HepG2 (cell line): ENCODE measurements around the gene SPTSSA. TPM values are rescaled to one million over a fixed set of nuclear protein-coding genes. Genes with fewer than 3 reads are reported as not detected.

Experiments
- ARID3A ChIP-seq: IDR thresholded peaks from 2 replicates; pipeline ENCODE4 v1.6.1; 2012; ENCODE audit warnings: low read depth, low read length, improper control_type of control experiment
- CCAR2 ChIP-seq: fragments of 200-400 bp; formaldehyde crosslinking; optimal IDR thresholded peaks from 2 replicates; pipeline ENCODE3; 2018; ENCODE audit warnings: low read depth, mild to moderate bottlenecking, low read length, moderate library complexity
- E2F5 ChIP-seq: sonication (generic); formaldehyde crosslinking; conservative IDR thresholded peaks from 2 replicates; pipeline ENCODE4 v1.4.0; 2020; ENCODE audit warnings: missing genetic modification reagents
- HMG20A ChIP-seq: IDR thresholded peaks from 2 replicates; pipeline ENCODE4 v1.6.1; 2016; ENCODE audit warnings: borderline replicate concordance
- KLF15 ChIP-seq: sonication (generic); formaldehyde crosslinking; IDR thresholded peaks from 2 replicates; pipeline ENCODE4 v1.8.1; 2023; ENCODE audit warnings: borderline replicate concordance, mild to moderate bottlenecking, inconsistent platforms, missing genetic modification reagents, mixed read lengths
- LRRFIP1 ChIP-seq: sonication (generic); formaldehyde crosslinking; conservative IDR thresholded peaks from 2 replicates; pipeline ENCODE4 v1.4.0; 2020; ENCODE audit warnings: missing genetic modification reagents
- MAFF ChIP-seq: IDR thresholded peaks from 2 replicates; pipeline ENCODE4 v1.6.1; 2011; ENCODE audit warnings: low read depth, low read length, improper control_type of control experiment
- MAFK ChIP-seq, 2 experiments: IDR thresholded peaks in 1 of 2; conservative IDR thresholded peaks in 1 of 2; 2 replicates each; pipeline ENCODE4 v1.6.1; 2011; ENCODE audit warnings: improper control_type of control experiment in 2 of 2, low read length in 2 of 2
- MEF2D ChIP-seq: sonication (generic); formaldehyde crosslinking; IDR thresholded peaks from 2 replicates; pipeline ENCODE4 v1.5.1; 2020; ENCODE audit warnings: mild to moderate bottlenecking, missing genetic modification reagents
- MXD4 ChIP-seq: IDR thresholded peaks from 2 replicates; pipeline ENCODE4 v1.6.1; 2016; ENCODE audit warnings: mild to moderate bottlenecking, missing biosample characterization, missing genetic modification reagents
- NFKBIZ ChIP-seq: IDR thresholded peaks from 2 replicates; pipeline ENCODE4 v1.6.1; 2018; ENCODE audit warnings: missing genetic modification reagents, missing compliant biosample characterization
- PCBP2 ChIP-seq: fragments of 200-400 bp; formaldehyde crosslinking; optimal IDR thresholded peaks from 2 replicates; pipeline ENCODE3; 2018; ENCODE audit warnings: low read length, low read depth; ENCODE audit not compliant: poor library complexity, severe bottlenecking
- PHF21A ChIP-seq: sonication (generic); formaldehyde crosslinking; IDR thresholded peaks from 2 replicates; pipeline ENCODE4 v1.5.0; 2020; ENCODE audit warnings: mild to moderate bottlenecking, missing genetic modification reagents
- SMAD3 ChIP-seq: sonication (generic); formaldehyde crosslinking; IDR thresholded peaks from 2 replicates; pipeline ENCODE4 v1.4.0; 2020; ENCODE audit warnings: missing genetic modification reagents
- SOX13 ChIP-seq, 3 experiments: fragments of 450-650 bp in 1 of 3; sonication (generic) in 1 of 3; formaldehyde crosslinking in 1 of 3; IDR thresholded peaks in 2 of 3; conservative IDR thresholded peaks in 1 of 3; 2 replicates each; pipeline versions ENCODE4 v1.5.0 to v1.6.1; 2016 to 2020; ENCODE audit warnings: antibody characterized with exemption in 1 of 3, mild to moderate bottlenecking in 1 of 3, missing compliant biosample characterization in 1 of 3, missing genetic modification reagents in 1 of 3, moderate library complexity in 1 of 3
- ZEB1 ChIP-seq: IDR thresholded peaks from 2 replicates; pipeline ENCODE4 v1.6.1; 2012; ENCODE audit warnings: mild to moderate bottlenecking, low read depth, inconsistent platforms; ENCODE audit not compliant: insufficient replicate concordance
- ZNF253 ChIP-seq: sonication (generic); formaldehyde crosslinking; IDR thresholded peaks from 2 replicates; pipeline ENCODE4 v1.8.0; 2022; ENCODE audit warnings: mild to moderate bottlenecking, missing genetic modification reagents, borderline replicate concordance
- ZNF331 ChIP-seq: sonication (generic); formaldehyde crosslinking; IDR thresholded peaks from 2 replicates; pipeline ENCODE4 v1.4.0; 2020; ENCODE audit warnings: missing genetic modification reagents
- ZNF44 ChIP-seq: sonication (generic); formaldehyde crosslinking; IDR thresholded peaks from 2 replicates; pipeline ENCODE4 v1.5.1; 2020; ENCODE audit warnings: mild to moderate bottlenecking, missing genetic modification reagents
- ZNF441 ChIP-seq: sonication (generic); formaldehyde crosslinking; IDR thresholded peaks from 2 replicates; pipeline ENCODE4 v1.7.0; 2021; ENCODE audit warnings: missing genetic modification reagents, borderline replicate concordance
- ZNF644 ChIP-seq: IDR thresholded peaks from 2 replicates; pipeline ENCODE4 v1.6.1; 2016; ENCODE audit warnings: low read depth
- ZNF704 ChIP-seq: sonication (generic); formaldehyde crosslinking; IDR thresholded peaks from 2 replicates; pipeline ENCODE4 v1.8.1; 2023; ENCODE audit warnings: mild to moderate bottlenecking, inconsistent platforms, moderate library complexity, missing genetic modification reagents, borderline replicate concordance
- polyA plus RNA-seq, 8 experiments: library from polyadenylated mRNA; depleted of rRNA in 3 of 8; stranded (reverse) in 7 of 8; unstranded in 1 of 8; fragments of >200 nt; fragmentation: Illumina TruSeq in 4 of 8; extraction: Trizol in 4 of 8; gene quantifications; 2 replicates each; pipeline versions ENCODE4 v1.2.1 to v1.2.3, GENCODE V29; 2011 to 2016; ENCODE audit warnings: low read depth in 4 of 8, missing spikeins in 1 of 8, mixed read lengths in 1 of 8; ENCODE audit not compliant: insufficient read depth in 1 of 8
- total RNA-seq, 5 experiments: library from RNA; depleted of rRNA; stranded (reverse); fragments of >200 nt; fragmentation: Illumina TruSeq; extraction: Trizol; gene quantifications; 2 replicates each; pipeline ENCODE4 v1.2.3, GENCODE V29; 2016; ENCODE audit warnings: low read depth in 1 of 5

SPTSSA gene
- total and polyA plus RNA-seq, 2 of the 13 experiments (the other 11 are each of a cell fraction or from before 2014, with no cell fraction given) = 19.1 to 86.1 TPM

GRCh38 chr14:34436960-34437728 is 24.9 kb downstream of the SPTSSA start (continued):
- TF ChIP-seq NFKBIZ (0 out of 2 replicates have a peak, but pooled peaks have one; percentile 10), ZNF44 (CRISPR knock-in tag) (peak; percentile 51; the same call in 1 of the 2 replicates), ARID3A (peak; percentile 66; the same call in 1 of the 2 replicates), SMAD3 (CRISPR knock-in tag) (peak; percentile 53; the same call in 1 of the 2 replicates), SOX13 (IDR thresholded peaks at IDR 0.05) (no peak), SOX13 (CRISPR knock-in tag; conservative IDR thresholded peaks at IDR 0.05 in 1 of 2, IDR thresholded peaks at IDR 0.05 in 1 of 2) (peak in 1 of 2 experiments; percentile 65; a peak in 1 of 4 replicates), ZNF331 (CRISPR knock-in tag) (peak; percentile 7; the same call in 1 of the 2 replicates), ZNF704 (CRISPR knock-in tag) (no peak), CCAR2 (peak; percentile 79), MAFK (conservative IDR thresholded peaks at IDR 0.05 in 1 of 2, IDR thresholded peaks at IDR 0.05 in 1 of 2; ENCODE audit: low read length in 2 of 2) (peak; percentile 36 to 41; a peak in 3 of 4 replicates), HMG20A (peak; percentile 11; the same call in 1 of the 2 replicates), ZNF441 (CRISPR knock-in tag) (no peak), MAFF (0 out of 2 replicates have a peak, but pooled peaks have one; percentile 35), ZEB1 (peak; percentile 21), MXD4 (peak; percentile 46; the same call in 1 of the 2 replicates), PCBP2 (no peak), KLF15 (CRISPR knock-in tag) (no peak), E2F5 (CRISPR knock-in tag) (no peak), LRRFIP1 (0 out of 2 replicates have a peak, but pooled peaks have one; percentile 59), ZNF644 (CRISPR knock-in tag) (peak; percentile 100), ZNF253 (CRISPR knock-in tag) (no peak), PHF21A (0 out of 2 replicates have a peak, but pooled peaks have one; percentile 41), MEF2D (CRISPR knock-in tag) (0 out of 2 replicates have a peak, but pooled peaks have one; percentile 17)
